ENCODE data around the gene WWC1.

DNA sequence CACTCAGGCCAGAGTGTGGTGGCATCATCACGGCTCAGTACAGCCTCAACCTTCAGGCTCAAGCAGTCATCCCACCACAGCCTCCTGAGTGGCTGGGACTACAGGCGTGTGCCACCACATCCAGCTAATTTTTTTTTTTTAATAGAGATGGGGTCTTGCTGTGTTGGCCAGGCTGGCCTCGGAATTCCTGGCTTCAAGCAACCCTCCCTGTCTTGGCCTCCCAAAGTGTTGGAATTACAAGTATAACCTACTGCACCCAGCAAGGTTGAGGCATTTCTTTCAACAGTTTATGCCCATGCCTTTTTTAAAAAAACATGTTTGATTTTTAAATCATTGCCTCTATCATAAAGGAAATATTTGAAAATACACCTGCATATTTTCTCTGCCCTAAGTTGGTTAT is 197.6 kb downstream of the WWC1 start:
- TF ChIP-seq GATA2 (IDR thresholded peaks at IDR 0.05; ENCODE audit: low read depth, low read length) (no peak), GATA3 (IDR thresholded peaks at IDR 0.05; ENCODE audit: low read depth, low read length) (no peak)

All from SH-SY5Y (cell line).